GM10266 (cell line): ENCODE data around the gene TRAF3.

Experiments
- DNase-seq: peaks from one replicate; pipeline ENCODE4 v3.0.0; 2012; ENCODE audit errors: extremely low spot score
- TF ChIP-seq, protein P1 (sequence below): IDR thresholded peaks from 2 replicates; pipeline ENCODE4 v1.5.1; 2012; ENCODE audit warnings: mild to moderate bottlenecking, low read depth; ENCODE audit not compliant: control insufficient read depth, insufficient read depth; ENCODE audit errors: missing control alignments

The TRAF3 gene

GRCh38 chr14:102878970-102879460 is 101.8 kb downstream of the TRAF3 start:
- no peak for DNase-seq
- TF ChIP-seq, protein P1, sequence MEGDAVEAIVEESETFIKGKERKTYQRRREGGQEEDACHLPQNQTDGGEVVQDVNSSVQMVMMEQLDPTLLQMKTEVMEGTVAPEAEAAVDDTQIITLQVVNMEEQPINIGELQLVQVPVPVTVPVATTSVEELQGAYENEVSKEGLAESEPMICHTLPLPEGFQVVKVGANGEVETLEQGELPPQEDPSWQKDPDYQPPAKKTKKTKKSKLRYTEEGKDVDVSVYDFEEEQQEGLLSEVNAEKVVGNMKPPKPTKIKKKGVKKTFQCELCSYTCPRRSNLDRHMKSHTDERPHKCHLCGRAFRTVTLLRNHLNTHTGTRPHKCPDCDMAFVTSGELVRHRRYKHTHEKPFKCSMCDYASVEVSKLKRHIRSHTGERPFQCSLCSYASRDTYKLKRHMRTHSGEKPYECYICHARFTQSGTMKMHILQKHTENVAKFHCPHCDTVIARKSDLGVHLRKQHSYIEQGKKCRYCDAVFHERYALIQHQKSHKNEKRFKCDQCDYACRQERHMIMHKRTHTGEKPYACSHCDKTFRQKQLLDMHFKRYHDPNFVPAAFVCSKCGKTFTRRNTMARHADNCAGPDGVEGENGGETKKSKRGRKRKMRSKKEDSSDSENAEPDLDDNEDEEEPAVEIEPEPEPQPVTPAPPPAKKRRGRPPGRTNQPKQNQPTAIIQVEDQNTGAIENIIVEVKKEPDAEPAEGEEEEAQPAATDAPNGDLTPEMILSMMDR: no peak

- TF ChIP-seq, protein P1: no peak
- DNase-seq: no peak
Measured at GRCh38 chr14:102882226-102882906, 105.1 kb downstream of the TRAF3 start.

GRCh38 chr14:102883089-102883541 is 105.9 kb downstream of the TRAF3 start:
- no peak for DNase-seq
- TF ChIP-seq, protein P1: no peak

GRCh38 chr14:102883554-102883953 is 106.3 kb downstream of the TRAF3 start:
- TF ChIP-seq, protein P1: no peak
- no peak for DNase-seq

- TF ChIP-seq, protein P1: no peak
- no peak for DNase-seq
Measured at GRCh38 chr14:102885737-102886447, 108.6 kb downstream of the TRAF3 start.

GRCh38 chr14:102888748-102889147 is 111.5 kb downstream of the TRAF3 start:
- TF ChIP-seq, protein P1: no peak
- no peak for DNase-seq

- no peak for DNase-seq
- TF ChIP-seq, protein P1: no peak
Measured at GRCh38 chr14:102889615-102890014, 112.4 kb downstream of the TRAF3 start.
